ENCODE results near the gene PCGF1. TPM values are rescaled to one million over a fixed set of nuclear protein-coding genes. Genes with fewer than 3 reads are reported as not detected.
A peak's percentile ranks its signal among the peaks of the same experiment; 100 is the strongest.

Gene PCGF1
- total and polyA plus RNA-seq, 9 of the 15 experiments (the other 6 are each of a cell fraction or from before 2014, with no cell fraction given), result 20.3 to 45.7 (median 29.3) TPM

- no TSS peak for BruUV-seq (replicated peaks)
- ATAC-seq (no peak), FAIRE-seq (no peak), DNase-seq (ENCODE audit: extremely low read depth in 1 of 4, low spot score in 3 of 4) (no peak)
- in situ Hi-C loops (cut with MboI) (no loop called here), intact Hi-C loops (cut with micrococcal nuclease) (no loop called here)
- Histone ChIP-seq H3K9me3 (replicated peaks; ENCODE audit: control insufficient read depth, insufficient read depth, low read depth, low read length) (no peaks in the 10 kb centered on the region), H4K20me1 (replicated peaks; ENCODE audit: control insufficient read depth, insufficient read depth, low read length) (no peaks in the 10 kb centered on the region), H3K36me3 (ENCODE audit: control insufficient read depth, insufficient read depth, low read length) (peaks cover 13% of the 10 kb centered on the region; the same call in 2 of the 3 replicates), H3K27me3 (ENCODE audit: control insufficient read depth in 2 of 2, insufficient read depth in 2 of 2, low read length in 2 of 2) (no peaks in the 10 kb centered on the region), H3K9me1 (ENCODE audit: control insufficient read depth, insufficient read depth, low read length) (no peaks in the 10 kb centered on the region), H3K4me1 (replicated peaks in 1 of 2; ENCODE audit: control insufficient read depth in 2 of 2, insufficient read depth in 2 of 2, low read length in 2 of 2) (peaks cover 46 to 66% of the 10 kb centered on the region in 2 experiments; a peak in 4 of 5 replicates), H3K4me2 (ENCODE audit: insufficient read depth, low read length) (peak overlapping the region; percentile 76), H3K9ac (ENCODE audit: insufficient read depth in 1 of 2, low read depth in 2 of 2, low read length in 2 of 2) (peak overlapping the region; percentile 11 to 89), H2AFZ (ENCODE audit: low read depth, low read length) (no peak overlapping the region), H3K4me3 (peak overlapping the region; percentile 20), H3K27ac (ENCODE audit: extremely low read depth, low read depth, low read length) (peak overlapping the region; percentile 15), H3K79me2 (ENCODE audit: control insufficient read depth, insufficient read depth, low read length) (peaks cover 46% of the 10 kb centered on the region)
- 50% methylated on average over 13 of the region's 14 CpGs for WGBS (ENCODE audit: insufficient coverage, low coverage, missing lambda C conversion rate)
- POLR2A ChIA-PET, result interaction anchor here (0.5 to 1.9 kb wide), 6 partner anchors 13 to 324 kb away, joined by 3 to 5 read pairs (median 4); partner anchors contain the start of genes CCDC142 and TTC31
- no peak for TF ChIP-seq USF1 (CRISPR knock-in tag; IDR thresholded peaks at IDR 0.05)
- 0 out of 2 replicates have a peak, but pooled peaks have one; percentile 37 for TF ChIP-seq ATF6 (CRISPR knock-in tag; IDR thresholded peaks at IDR 0.05)
- TF ChIP-seq ZSCAN29 (IDR thresholded peaks at IDR 0.05), result no peak
- no peak for TF ChIP-seq JUN (IDR thresholded peaks at IDR 0.05; ENCODE audit: borderline replicate concordance, low read depth, low read length)
- no peak for TF ChIP-seq JUN (CRISPR knock-in tag; IDR thresholded peaks at IDR 0.05; ENCODE audit: borderline replicate concordance)
- CTCF ChIA-PET (ENCODE audit: low intra/inter-chr PET ratio), result interaction anchor here (0.6 kb wide), 1 partner anchor 109 kb away, joined by 3 read pairs; no protein-coding TSS in a partner anchor
Observed at GRCh38 chr2:74505448-74506246, 1.8 kb downstream of the PCGF1 start.

Measured in K562 (cell line).